Lower leg skin (tissue), 3 donors: Measurements from ENCODE around the gene ANO9.

Source experiments
- POLR2A ChIP-seq, 2 donors: fragments of 450-650 bp; IDR thresholded peaks; one replicate each; pipeline ENCODE4 v1.6.1; 2016 to 2017; ENCODE audit warnings: antibody characterized with exemption in 2 of 2, mild to moderate bottlenecking in 1 of 2, moderate library complexity in 1 of 2
- TF ChIP-seq, protein P1 (sequence below), 3 donors: fragments of 450-650 bp; IDR thresholded peaks; one replicate each; pipeline ENCODE4 v1.5.1; 2016; ENCODE audit warnings: antibody characterized with exemption in 3 of 3, mild to moderate bottlenecking in 3 of 3, moderate library complexity in 2 of 3

DNA sequence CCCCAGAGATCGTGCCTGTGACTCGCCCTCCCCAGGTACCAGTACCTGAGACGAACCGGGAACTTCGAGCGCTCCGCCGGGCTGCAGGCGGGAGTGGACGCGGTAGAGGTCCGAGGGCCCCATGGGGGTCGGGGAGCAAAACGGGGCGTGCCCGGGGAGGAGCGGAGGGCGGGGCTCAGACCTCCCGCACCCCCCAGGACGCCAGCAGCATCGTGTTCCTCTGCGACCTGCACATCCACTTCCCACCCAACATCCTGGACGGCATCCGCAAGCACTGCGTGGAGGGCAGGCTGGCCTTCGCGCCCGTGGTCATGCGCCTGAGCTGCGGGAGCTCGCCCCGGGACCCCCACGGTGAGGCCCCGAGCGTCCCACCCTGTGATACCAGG lies 61.7 kb downstream of the ANO9 start:
- TF ChIP-seq, protein P1, sequence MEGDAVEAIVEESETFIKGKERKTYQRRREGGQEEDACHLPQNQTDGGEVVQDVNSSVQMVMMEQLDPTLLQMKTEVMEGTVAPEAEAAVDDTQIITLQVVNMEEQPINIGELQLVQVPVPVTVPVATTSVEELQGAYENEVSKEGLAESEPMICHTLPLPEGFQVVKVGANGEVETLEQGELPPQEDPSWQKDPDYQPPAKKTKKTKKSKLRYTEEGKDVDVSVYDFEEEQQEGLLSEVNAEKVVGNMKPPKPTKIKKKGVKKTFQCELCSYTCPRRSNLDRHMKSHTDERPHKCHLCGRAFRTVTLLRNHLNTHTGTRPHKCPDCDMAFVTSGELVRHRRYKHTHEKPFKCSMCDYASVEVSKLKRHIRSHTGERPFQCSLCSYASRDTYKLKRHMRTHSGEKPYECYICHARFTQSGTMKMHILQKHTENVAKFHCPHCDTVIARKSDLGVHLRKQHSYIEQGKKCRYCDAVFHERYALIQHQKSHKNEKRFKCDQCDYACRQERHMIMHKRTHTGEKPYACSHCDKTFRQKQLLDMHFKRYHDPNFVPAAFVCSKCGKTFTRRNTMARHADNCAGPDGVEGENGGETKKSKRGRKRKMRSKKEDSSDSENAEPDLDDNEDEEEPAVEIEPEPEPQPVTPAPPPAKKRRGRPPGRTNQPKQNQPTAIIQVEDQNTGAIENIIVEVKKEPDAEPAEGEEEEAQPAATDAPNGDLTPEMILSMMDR (IDR thresholded peaks at IDR 0.05) = no peak
- no peak for TF ChIP-seq POLR2A (IDR thresholded peaks at IDR 0.05)
